Measurements from ENCODE around the gene RAET1L.

DNA sequence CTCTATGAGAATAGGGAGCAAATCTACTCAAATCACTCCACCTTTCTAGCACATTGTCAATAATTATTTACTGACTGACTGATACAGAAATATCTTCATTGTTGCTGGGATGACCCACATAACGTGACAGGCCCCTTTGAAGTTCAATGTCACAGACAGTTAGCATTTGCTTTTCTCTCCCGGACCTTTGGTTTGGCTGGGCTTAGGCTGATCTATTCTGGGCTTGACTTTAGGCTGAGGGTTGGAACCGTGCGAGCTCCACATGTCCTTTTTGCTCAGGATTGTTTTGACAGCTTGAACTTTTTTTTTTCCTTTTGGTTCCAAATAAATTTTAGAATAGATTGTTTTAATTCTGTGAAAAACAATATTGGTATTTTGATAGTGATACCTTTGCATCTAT lies 31.6 kb upstream of the RAET1L start:
- TF ChIP-seq EZH2 (IDR thresholded peaks at IDR 0.05; ENCODE audit: low read length, missing control alignments): no peak
- TF ChIP-seq, protein P1, sequence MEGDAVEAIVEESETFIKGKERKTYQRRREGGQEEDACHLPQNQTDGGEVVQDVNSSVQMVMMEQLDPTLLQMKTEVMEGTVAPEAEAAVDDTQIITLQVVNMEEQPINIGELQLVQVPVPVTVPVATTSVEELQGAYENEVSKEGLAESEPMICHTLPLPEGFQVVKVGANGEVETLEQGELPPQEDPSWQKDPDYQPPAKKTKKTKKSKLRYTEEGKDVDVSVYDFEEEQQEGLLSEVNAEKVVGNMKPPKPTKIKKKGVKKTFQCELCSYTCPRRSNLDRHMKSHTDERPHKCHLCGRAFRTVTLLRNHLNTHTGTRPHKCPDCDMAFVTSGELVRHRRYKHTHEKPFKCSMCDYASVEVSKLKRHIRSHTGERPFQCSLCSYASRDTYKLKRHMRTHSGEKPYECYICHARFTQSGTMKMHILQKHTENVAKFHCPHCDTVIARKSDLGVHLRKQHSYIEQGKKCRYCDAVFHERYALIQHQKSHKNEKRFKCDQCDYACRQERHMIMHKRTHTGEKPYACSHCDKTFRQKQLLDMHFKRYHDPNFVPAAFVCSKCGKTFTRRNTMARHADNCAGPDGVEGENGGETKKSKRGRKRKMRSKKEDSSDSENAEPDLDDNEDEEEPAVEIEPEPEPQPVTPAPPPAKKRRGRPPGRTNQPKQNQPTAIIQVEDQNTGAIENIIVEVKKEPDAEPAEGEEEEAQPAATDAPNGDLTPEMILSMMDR (conservative IDR thresholded peaks at IDR 0.05 in 1 of 2, IDR thresholded peaks at IDR 0.05 in 1 of 2; ENCODE audit: low read depth in 1 of 2, low read length in 2 of 2): no peak

Measured in fibroblast of lung (primary cell).